Pons (tissue), 1 donor: ENCODE measurements around the gene COPG1.
"Not testable (repeated sequence)": the region's sequence is repeated elsewhere in the genome, so short reads cannot be mapped to it uniquely, and the experiment has no call there.

Experiments used
- DNase-seq: peaks from one replicate; pipeline ENCODE4 v3.0.0-alpha.2; 2016; ENCODE audit warnings: low spot score

The COPG1 gene

GRCh38 chr3:129245141-129245540 lies 4.3 kb upstream of the COPG1 start:
- no peak for DNase-seq

GRCh38 chr3:129245641-129246306 lies 3.6 kb upstream of the COPG1 start:
- DNase-seq: peak; percentile 87

- DNase-seq: no peak
Measured at GRCh38 chr3:129246636-129247035, 2.8 kb upstream of the COPG1 start.

- no peak for DNase-seq
Measured at GRCh38 chr3:129248286-129248979, 973 bp upstream of the COPG1 start.

GRCh38 chr3:129252748-129253147 lies 3.3 kb downstream of the COPG1 start:
- no peak for DNase-seq

- DNase-seq: no peak
Measured at GRCh38 chr3:129254536-129255230, 5.3 kb downstream of the COPG1 start.

- no peak for DNase-seq
Measured at GRCh38 chr3:129256270-129256669, 6.9 kb downstream of the COPG1 start.

GRCh38 chr3:129257609-129258008 lies 8.2 kb downstream of the COPG1 start:
- no peak for DNase-seq

GRCh38 chr3:129259612-129260477 lies 10.4 kb downstream of the COPG1 start:
- no peak for DNase-seq

- DNase-seq: no peak
Measured at GRCh38 chr3:129260606-129261005, 11.2 kb downstream of the COPG1 start.

- no peak for DNase-seq
Measured at GRCh38 chr3:129261894-129262293, 12.5 kb downstream of the COPG1 start.

GRCh38 chr3:129263161-129263910 lies 13.9 kb downstream of the COPG1 start:
- DNase-seq: no peak

- DNase-seq: not testable (repeated sequence)
Measured at GRCh38 chr3:129264994-129265393, 15.6 kb downstream of the COPG1 start.

- DNase-seq: no peak
Measured at GRCh38 chr3:129266651-129267050, 17.2 kb downstream of the COPG1 start.

GRCh38 chr3:129268396-129268795 lies 19.0 kb downstream of the COPG1 start:
- no peak for DNase-seq

- DNase-seq: no peak
Measured at GRCh38 chr3:129271674-129272073, 22.3 kb downstream of the COPG1 start.

GRCh38 chr3:129276385-129276784 lies 27.0 kb downstream of the COPG1 start:
- DNase-seq: no peak

- peak; percentile 28 for DNase-seq
Measured at GRCh38 chr3:129277829-129278271, 28.4 kb downstream of the COPG1 start.

GRCh38 chr3:129278439-129278965 lies 29.1 kb downstream of the COPG1 start, which contains the start of gene HMCES:
HMCES (plus strand) TSS chr3:129278870; CDS start chr3:129279733, 863 bp downstream.
- peak; percentile 89 for DNase-seq

- DNase-seq: peak; percentile 9
Measured at GRCh38 chr3:129278966-129279906, 29.8 kb downstream of the COPG1 start.
